ENCODE measurements around the gene WBP1.
A peak's percentile ranks its signal among the peaks of the same experiment; 100 is the strongest.
"Not testable (repeated sequence)": the region's sequence is repeated elsewhere in the genome, so short reads cannot be mapped to it uniquely, and the experiment has no call there.

WBP1 gene

DNA sequence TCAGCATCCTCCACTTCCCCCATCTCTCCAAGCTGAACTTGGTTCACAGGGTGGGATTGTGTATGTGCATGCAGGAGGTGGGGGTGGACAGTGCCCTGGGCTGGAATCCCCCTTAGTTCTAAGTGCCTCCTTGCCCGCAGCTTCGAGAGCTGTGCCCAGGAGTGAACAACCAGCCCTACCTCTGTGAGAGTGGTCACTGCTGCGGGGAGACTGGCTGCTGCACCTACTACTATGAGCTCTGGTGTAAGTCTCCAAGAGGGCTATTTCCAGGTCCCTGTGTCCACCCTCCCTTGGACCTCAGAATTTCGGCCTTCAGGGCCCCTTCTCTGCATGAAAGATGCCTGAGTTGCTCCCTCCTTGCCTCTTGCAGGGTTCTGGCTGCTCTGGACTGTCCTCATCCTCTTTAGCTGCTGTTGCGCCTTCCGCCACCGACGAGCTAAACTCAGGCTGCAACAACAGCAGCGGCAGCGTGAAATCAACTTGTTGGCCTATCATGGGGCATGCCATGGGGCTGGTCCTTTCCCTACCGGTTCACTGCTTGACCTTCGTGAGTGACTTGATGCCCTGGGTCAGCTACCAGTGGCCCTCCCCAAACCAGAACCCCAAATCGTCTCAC, 1.4 kb downstream of the WBP1 start:
- H3K27me3 ChIP-seq (ENCODE audit: control insufficient read depth in 3 of 3, insufficient read depth in 3 of 3, low read depth in 1 of 3, low read length in 3 of 3); H2BK12ac ChIP-seq (ENCODE audit: low read length); H4K8ac ChIP-seq (ENCODE audit: low read depth, low read length); H3K27ac ChIP-seq (replicated peaks; ENCODE audit: low read length); H3K4ac ChIP-seq (ENCODE audit: low read length); DNase-seq (ENCODE audit: low spot score); H3K9ac ChIP-seq (ENCODE audit: low read depth, low read length, poor library complexity); H3K9me3 ChIP-seq (replicated peaks in 1 of 2; ENCODE audit: control insufficient read depth in 2 of 2, insufficient read depth in 1 of 2, low read depth in 1 of 2, low read length in 2 of 2); H3K4me2 ChIP-seq (ENCODE audit: insufficient read depth, low read length, poor library complexity, severe bottlenecking); H2BK15ac ChIP-seq (ENCODE audit: low read length); H3K14ac ChIP-seq (ENCODE audit: low read length); H2AFZ ChIP-seq (ENCODE audit: low read length); H4K91ac ChIP-seq (ENCODE audit: low read depth, low read length, poor library complexity); H2AK5ac ChIP-seq (ENCODE audit: low read depth, low read length); H2BK120ac ChIP-seq (ENCODE audit: low read depth, low read length); H2BK5ac ChIP-seq (ENCODE audit: low read length); H3K18ac ChIP-seq (ENCODE audit: low read length): not testable (repeated sequence)
- Histone ChIP-seq H3K4me3 (ENCODE audit: low read length in 2 of 2) (peak overlapping the region; percentile 59 to 99), H3K79me1 (ENCODE audit: low read depth, low read length) (peaks cover 11% of the 10 kb centered on the region), H3K36me3 (replicated peaks in 1 of 2; ENCODE audit: control insufficient read depth in 2 of 2, insufficient read depth in 2 of 2, low read length in 2 of 2) (peaks cover 24 to 43% of the 10 kb centered on the region in 2 donors), H3K23ac (ENCODE audit: low read depth, low read length, poor library complexity) (peak overlapping the region; percentile 25), H3K4me1 (ENCODE audit: control insufficient read depth in 2 of 2, insufficient read depth in 1 of 2, low read depth in 1 of 2, low read length in 2 of 2) (peaks cover 10 to 22% of the 10 kb centered on the region in 2 donors)
- WGBS, 2 donors (ENCODE audit: extremely low coverage in 2 of 2, insufficient read length in 2 of 2, insufficient replicate concordance in 1 of 2) = 100% methylated on average over 1 of the region's 13 CpGs; no CpG with 5 or more reads in 1 of the 2 donors

DNA sequence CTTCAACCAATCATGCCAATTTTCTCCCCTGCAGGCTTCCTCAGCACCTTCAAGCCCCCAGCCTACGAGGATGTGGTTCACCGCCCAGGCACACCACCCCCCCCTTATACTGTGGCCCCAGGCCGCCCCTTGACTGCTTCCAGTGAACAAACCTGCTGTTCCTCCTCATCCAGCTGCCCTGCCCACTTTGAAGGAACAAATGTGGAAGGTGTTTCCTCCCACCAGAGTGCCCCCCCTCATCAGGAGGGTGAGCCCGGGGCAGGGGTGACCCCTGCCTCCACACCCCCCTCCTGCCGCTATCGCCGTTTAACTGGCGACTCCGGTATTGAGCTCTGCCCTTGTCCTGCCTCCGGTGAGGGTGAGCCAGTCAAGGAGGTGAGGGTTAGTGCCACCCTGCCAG, 1.9 kb downstream of the WBP1 start:
- H2AFZ ChIP-seq (ENCODE audit: low read length); H4K8ac ChIP-seq (ENCODE audit: low read depth, low read length): not testable (repeated sequence)
- H3K36me3 ChIP-seq (replicated peaks in 1 of 2; ENCODE audit: control insufficient read depth in 2 of 2, insufficient read depth in 2 of 2, low read length in 2 of 2) = peaks cover 24 to 43% of the 10 kb centered on the region in 2 donors

DNA sequence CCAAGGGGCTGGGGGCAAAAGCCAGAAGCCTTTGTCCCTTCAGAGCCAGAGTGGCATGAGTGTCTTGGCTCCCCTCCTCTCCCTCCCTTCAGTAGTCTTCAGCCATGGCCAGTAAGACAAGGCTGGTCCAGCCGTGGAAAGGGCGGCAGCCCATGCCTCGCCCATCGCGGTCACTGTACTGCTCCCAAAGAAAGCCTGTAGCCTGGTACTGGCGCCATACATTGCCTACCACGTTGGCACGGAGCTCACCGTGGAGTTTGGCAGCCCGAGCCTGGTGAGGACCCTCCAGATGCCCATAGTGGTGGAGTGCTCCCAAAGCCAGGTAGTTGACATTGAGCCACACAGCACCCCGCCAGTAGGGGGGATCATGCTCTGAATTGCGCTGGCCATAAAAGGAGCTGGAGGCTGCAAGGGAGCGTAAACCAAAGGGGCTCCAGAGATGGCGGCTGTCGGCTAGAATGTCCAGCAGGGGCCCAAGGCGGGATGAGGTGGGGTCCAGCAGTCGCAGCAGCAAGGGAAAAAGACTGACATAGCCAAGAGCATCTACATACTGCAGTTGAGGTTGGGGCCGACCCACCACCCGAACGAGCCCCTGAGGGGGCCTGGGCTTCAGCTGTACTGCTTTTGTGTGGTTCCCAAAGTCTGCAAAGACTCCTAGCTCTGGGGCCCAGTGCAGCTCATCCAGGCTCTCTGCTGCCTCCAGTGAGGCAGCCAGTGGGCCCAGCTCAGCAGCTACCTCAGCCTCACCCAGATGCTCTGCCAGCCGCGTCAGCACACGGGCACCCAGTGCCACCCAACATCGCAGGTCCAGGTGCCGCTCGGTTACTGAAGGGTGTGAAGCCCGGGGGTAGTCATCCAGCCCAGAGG, 3.2 kb downstream of the WBP1 start:
- Histone ChIP-seq H3K14ac (ENCODE audit: low read length) (no peak overlapping the region), H2BK15ac (ENCODE audit: low read length) (no peak overlapping the region), H2BK12ac (ENCODE audit: low read length) (no peak overlapping the region), H3K18ac (ENCODE audit: low read length) (no peak overlapping the region), H3K79me1 (ENCODE audit: low read depth, low read length) (peaks cover 13% of the 10 kb centered on the region), H2AFZ (ENCODE audit: low read length) (no peak overlapping the region), H3K27ac (replicated peaks; ENCODE audit: low read length) (no peak overlapping the region), H3K4me1 (ENCODE audit: control insufficient read depth in 2 of 2, insufficient read depth in 1 of 2, low read depth in 1 of 2, low read length in 2 of 2) (peaks cover 9 to 16% of the 10 kb centered on the region in 2 donors), H3K9ac (ENCODE audit: low read depth, low read length, poor library complexity) (no peak overlapping the region), H3K23ac (ENCODE audit: low read depth, low read length, poor library complexity) (peak overlapping the region; percentile 95), H4K91ac (ENCODE audit: low read depth, low read length, poor library complexity) (no peak overlapping the region), H3K4ac (ENCODE audit: low read length) (no peak overlapping the region), H3K27me3 (ENCODE audit: control insufficient read depth in 3 of 3, insufficient read depth in 3 of 3, low read depth in 1 of 3, low read length in 3 of 3) (no peaks in the 10 kb centered on the region), H2BK120ac (ENCODE audit: low read depth, low read length) (no peak overlapping the region), H2BK5ac (ENCODE audit: low read length) (no peak overlapping the region), H3K4me3 (ENCODE audit: low read length in 2 of 2) (peak overlapping the region in 1 of 2 donors; percentile 49), H2AK5ac (ENCODE audit: low read depth, low read length) (no peak overlapping the region), H3K4me2 (ENCODE audit: insufficient read depth, low read length, poor library complexity, severe bottlenecking) (no peak overlapping the region), H3K36me3 (replicated peaks in 1 of 2; ENCODE audit: control insufficient read depth in 2 of 2, insufficient read depth in 2 of 2, low read length in 2 of 2) (peaks cover 24 to 40% of the 10 kb centered on the region in 2 donors), H3K9me3 (replicated peaks in 1 of 2; ENCODE audit: control insufficient read depth in 2 of 2, insufficient read depth in 1 of 2, low read depth in 1 of 2, low read length in 2 of 2) (no peaks in the 10 kb centered on the region), H4K8ac (ENCODE audit: low read depth, low read length) (no peak overlapping the region)
- no CpG with 5 or more reads among the region's 27 CpGs for WGBS, 2 donors (ENCODE audit: extremely low coverage in 2 of 2, insufficient read length in 2 of 2, insufficient replicate concordance in 1 of 2)
- DNase-seq (ENCODE audit: low spot score) = no peak

More for the DNA sequence above, 1.9 kb downstream of the WBP1 start:
- no CpG with 5 or more reads among the region's 10 CpGs for WGBS, 2 donors (ENCODE audit: extremely low coverage in 2 of 2, insufficient read length in 2 of 2, insufficient replicate concordance in 1 of 2)
- not testable (repeated sequence) for H2BK15ac ChIP-seq (ENCODE audit: low read length); H3K14ac ChIP-seq (ENCODE audit: low read length); H3K9me3 ChIP-seq (replicated peaks in 1 of 2; ENCODE audit: control insufficient read depth in 2 of 2, insufficient read depth in 1 of 2, low read depth in 1 of 2, low read length in 2 of 2); H3K18ac ChIP-seq (ENCODE audit: low read length); DNase-seq (ENCODE audit: low spot score); H2AK5ac ChIP-seq (ENCODE audit: low read depth, low read length); H2BK5ac ChIP-seq (ENCODE audit: low read length); H3K9ac ChIP-seq (ENCODE audit: low read depth, low read length, poor library complexity); H3K4me2 ChIP-seq (ENCODE audit: insufficient read depth, low read length, poor library complexity, severe bottlenecking); H3K4me3 ChIP-seq (ENCODE audit: low read length in 2 of 2); H2BK12ac ChIP-seq (ENCODE audit: low read length); H2BK120ac ChIP-seq (ENCODE audit: low read depth, low read length); H4K91ac ChIP-seq (ENCODE audit: low read depth, low read length, poor library complexity); H3K27me3 ChIP-seq (ENCODE audit: control insufficient read depth in 3 of 3, insufficient read depth in 3 of 3, low read depth in 1 of 3, low read length in 3 of 3); H3K27ac ChIP-seq (replicated peaks; ENCODE audit: low read length); H3K23ac ChIP-seq (ENCODE audit: low read depth, low read length, poor library complexity); H3K4ac ChIP-seq (ENCODE audit: low read length)
- Histone ChIP-seq H3K4me1 (ENCODE audit: control insufficient read depth in 2 of 2, insufficient read depth in 1 of 2, low read depth in 1 of 2, low read length in 2 of 2) (peaks cover 10 to 22% of the 10 kb centered on the region in 2 donors), H3K79me1 (ENCODE audit: low read depth, low read length) (peaks cover 15% of the 10 kb centered on the region)
